CD8-positive, alpha-beta memory T cell (primary cell): ENCODE measurements around the gene ZYX. TPM values are rescaled to one million over a fixed set of nuclear protein-coding genes. Genes with fewer than 3 reads are reported as not detected.

Source experiments
- CTCF ChIA-PET: fragments of 350-600 bp; sonication (Branson Sonifier 250); formaldehyde crosslinking; loops from one replicate; lab custom pipeline; 2021; ENCODE audit warnings: antibody characterized with exemption; lab: Charles Lee
- POLR2A ChIA-PET: fragments of 350-600 bp; sonication (Branson Sonifier 250); formaldehyde crosslinking; loops from one replicate; lab custom pipeline; 2021; ENCODE audit warnings: antibody characterized with exemption; lab: Charles Lee
- DNase-seq, 5 donors: peaks; one replicate each; pipeline versions ENCODE4 v3.0.0 to v3.0.0-alpha.2; 2020 to 2022; ENCODE audit warnings: mixed read lengths in 1 of 5
- H3K27ac ChIP-seq: one replicate; pipeline ENCODE4 v1.7.0; 2013; ENCODE audit warnings: low read depth, mild to moderate bottlenecking, low read length, moderate library complexity
- H3K27me3 ChIP-seq: 2 replicates; pipeline ENCODE4 v1.7.0; 2013; ENCODE audit warnings: low read length, mild to moderate bottlenecking; ENCODE audit not compliant: insufficient read depth, poor library complexity, severe bottlenecking
- H3K36me3 ChIP-seq: 2 replicates; pipeline ENCODE4 v1.7.0; 2013; ENCODE audit warnings: mild to moderate bottlenecking, low read length, moderate library complexity; ENCODE audit not compliant: insufficient read depth
- H3K4me1 ChIP-seq: 2 replicates; pipeline ENCODE4 v1.7.0; 2013; ENCODE audit warnings: mild to moderate bottlenecking, low read length, moderate library complexity; ENCODE audit not compliant: insufficient read depth
- H3K4me3 ChIP-seq: 2 replicates; pipeline ENCODE4 v1.7.0; 2013; ENCODE audit warnings: mild to moderate bottlenecking, low read length
- H3K9me3 ChIP-seq: 2 replicates; pipeline ENCODE4 v1.7.0; 2013; ENCODE audit warnings: mild to moderate bottlenecking, low read length
- H3K27ac Mint-ChIP-seq, 8 donors: one replicate each; pipeline ENCODE4 v1.8.0; 2020 to 2021; ENCODE audit warnings: mixed read lengths in 8 of 8, mild to moderate bottlenecking in 6 of 8, inconsistent platforms in 3 of 8, moderate library complexity in 3 of 8
- H3K27me3 Mint-ChIP-seq, 2 donors: one replicate each; pipeline ENCODE4 v1.8.0; 2020 to 2021; ENCODE audit warnings: mixed read lengths in 2 of 2, mild to moderate bottlenecking in 1 of 2, moderate library complexity in 1 of 2
- H3K36me3 Mint-ChIP-seq, 3 donors: one replicate each; pipeline ENCODE4 v1.8.0; 2020 to 2021; ENCODE audit warnings: mixed read lengths in 3 of 3, inconsistent platforms in 1 of 3, mild to moderate bottlenecking in 1 of 3
- H3K4me1 Mint-ChIP-seq, 3 donors: one replicate each; pipeline ENCODE4 v1.8.0; 2020 to 2021; ENCODE audit warnings: mixed read lengths in 3 of 3, inconsistent platforms in 1 of 3, mild to moderate bottlenecking in 1 of 3
- H3K4me3 Mint-ChIP-seq, 7 donors: one replicate each; pipeline ENCODE4 v1.8.0; 2020 to 2021; ENCODE audit warnings: mixed read lengths in 7 of 7, mild to moderate bottlenecking in 6 of 7, moderate library complexity in 4 of 7, inconsistent platforms in 2 of 7
- H3K9me3 Mint-ChIP-seq, 5 donors: one replicate each; pipeline ENCODE4 v1.8.0; 2020 to 2022; ENCODE audit warnings: mixed read lengths in 5 of 5, mild to moderate bottlenecking in 3 of 5, moderate library complexity in 2 of 5, inconsistent platforms in 1 of 5
- polyA plus RNA-seq: library from polyadenylated mRNA; unstranded; fragments of 300-500 nt; fragmentation: Illumina TruSeq; gene quantifications from one replicate; pipeline ENCODE4 v1.2.3, GENCODE V29; 2021
- total RNA-seq, 2 experiments: library from RNA; stranded (reverse); gene quantifications; one replicate each; pipeline ENCODE4 v1.2.3, GENCODE V29; 2021

Gene ZYX
- total RNA-seq (100 to 1,000 TPM; 101 to 104 TPM), polyA plus RNA-seq (143 TPM)

DNA sequence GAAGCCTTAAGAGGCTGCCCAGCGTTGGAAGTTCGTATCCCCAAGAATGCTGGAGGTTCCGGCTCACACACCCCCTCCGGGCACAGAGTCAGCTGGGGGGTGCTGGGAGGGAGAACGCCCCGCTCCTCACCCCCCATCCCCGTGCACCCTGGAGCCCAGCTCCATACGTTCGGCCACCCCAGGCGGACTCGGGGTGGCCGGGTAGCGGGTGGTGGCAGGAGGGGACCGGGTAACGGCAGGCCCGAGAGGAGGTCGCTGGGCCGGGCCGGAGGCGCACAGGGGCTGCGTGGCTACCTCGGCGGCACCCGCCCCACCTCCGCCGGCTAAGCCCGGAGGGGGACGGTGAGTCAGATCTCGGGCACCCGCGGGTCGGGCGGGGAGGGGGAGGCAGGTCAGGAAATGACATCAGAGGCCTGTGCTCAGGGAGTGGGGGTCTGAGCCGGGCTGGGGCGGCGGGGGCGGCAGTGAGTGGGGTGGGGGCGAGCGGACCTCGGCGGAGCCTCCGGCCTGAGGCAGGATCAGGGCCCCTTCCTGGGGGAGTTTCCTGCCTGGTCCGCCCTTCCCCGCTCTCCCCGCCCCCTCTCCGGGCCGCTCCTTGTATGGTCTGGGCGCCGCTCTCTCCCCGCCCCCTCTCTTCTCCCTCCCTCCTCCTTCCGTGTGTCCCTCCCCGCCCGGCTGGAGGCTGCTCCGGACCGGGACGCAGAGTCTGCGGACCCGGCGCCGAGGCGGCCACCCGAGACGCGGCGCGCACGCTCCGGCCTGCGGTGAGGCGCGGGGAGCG lies at the start of gene ZYX:
Gene ZYX, plus strand, starts transcription at position 700 of the 781 bp plus-strand sequence. CDS start 227 bp downstream, outside the sequence.
- H3K9me3 ChIP-seq = no peaks in the 10 kb centered on the region
- H3K27ac ChIP-seq = peak within 1 kb of the TSS; percentile 96
- H3K27ac Mint-ChIP-seq = peak within 1 kb of the TSS; percentile 83 to 99 (median 95)
- ChIA-PET POLR2A (interaction anchor here (0.5 to 7.1 kb wide), 12 partner anchors 9 to 582 kb away, joined by 3 to 48 read pairs (median 5); partner anchors contain the start of gene EPHA1), CTCF (interaction anchor here (0.7 to 4.1 kb wide), 33 partner anchors 8 to 572 kb away, joined by 3 to 45 read pairs (median 5); partner anchors contain the start of genes CASP2, EPHA1 and GSTK1)
- H3K4me3 ChIP-seq = peak within 1 kb of the TSS; percentile 85
- DNase-seq = peak; percentile 81 to 93 (median 81)
- no peaks in the 10 kb centered on the region for H3K27me3 ChIP-seq
- H3K9me3 Mint-ChIP-seq = no peaks in the 10 kb centered on the region
- H3K36me3 Mint-ChIP-seq = peaks cover 0 to 18% (median 0%) of the 10 kb centered on the region in 3 donors
- peaks cover 0 to 2% of the 10 kb centered on the region in 2 donors for H3K27me3 Mint-ChIP-seq
- peak within 1 kb of the TSS; percentile 89 to 97 (median 93) for H3K4me3 Mint-ChIP-seq
- peaks cover 7% of the 10 kb centered on the region for H3K36me3 ChIP-seq
- H3K4me1 ChIP-seq = peaks cover 70% of the 10 kb centered on the region
- H3K4me1 Mint-ChIP-seq = peaks cover 38 to 39% (median 39%) of the 10 kb centered on the region in 3 donors

GRCh38 chr7:143334244-143334643 lies 46.9 kb upstream of the ZYX start:
- Histone ChIP-seq H3K9me3 (no peaks in the 10 kb centered on the region), H3K4me1 (no peaks in the 10 kb centered on the region), H3K27me3 (peaks cover 8% of the 10 kb centered on the region), H3K36me3 (no peaks in the 10 kb centered on the region), H3K27ac (no peak overlapping the region), H3K4me3 (no peak overlapping the region)
- Mint-ChIP-seq H3K27ac (no peak overlapping the region), H3K4me3 (no peak overlapping the region), H3K27me3 (peaks cover 11 to 36% of the 10 kb centered on the region in 2 donors), H3K9me3 (no peaks in the 10 kb centered on the region), H3K36me3 (no peaks in the 10 kb centered on the region), H3K4me1 (peaks cover 0 to 2% (median 0%) of the 10 kb centered on the region in 3 donors)
- ChIA-PET POLR2A (no interaction called here), CTCF (interaction anchor here (1.4 to 2.5 kb wide), 2 partner anchors 11 to 17 kb away, joined by 5 to 13 read pairs; no protein-coding TSS in a partner anchor)
- DNase-seq = no peak

GRCh38 chr7:143337216-143337615 lies 43.9 kb upstream of the ZYX start:
- no peak overlapping the region for H3K4me3 Mint-ChIP-seq
- ChIA-PET POLR2A (no interaction called here), CTCF (interaction anchor here (0.7 to 3.0 kb wide), 7 partner anchors 8 to 779 kb away, joined by 3 to 11 read pairs (median 4); no protein-coding TSS in a partner anchor)
- H3K27me3 Mint-ChIP-seq = peaks cover 18 to 46% of the 10 kb centered on the region in 2 donors
- H3K27me3 ChIP-seq = peaks cover 13% of the 10 kb centered on the region
- H3K27ac ChIP-seq = no peak overlapping the region
- H3K4me1 Mint-ChIP-seq = peaks cover 0 to 2% (median 0%) of the 10 kb centered on the region in 3 donors
- no peak overlapping the region for H3K27ac Mint-ChIP-seq
- no peak for DNase-seq
- H3K36me3 Mint-ChIP-seq = no peaks in the 10 kb centered on the region
- no peak overlapping the region for H3K4me3 ChIP-seq
- no peaks in the 10 kb centered on the region for H3K4me1 ChIP-seq
- no peaks in the 10 kb centered on the region for H3K36me3 ChIP-seq
- H3K9me3 Mint-ChIP-seq = no peaks in the 10 kb centered on the region
- no peaks in the 10 kb centered on the region for H3K9me3 ChIP-seq

DNA sequence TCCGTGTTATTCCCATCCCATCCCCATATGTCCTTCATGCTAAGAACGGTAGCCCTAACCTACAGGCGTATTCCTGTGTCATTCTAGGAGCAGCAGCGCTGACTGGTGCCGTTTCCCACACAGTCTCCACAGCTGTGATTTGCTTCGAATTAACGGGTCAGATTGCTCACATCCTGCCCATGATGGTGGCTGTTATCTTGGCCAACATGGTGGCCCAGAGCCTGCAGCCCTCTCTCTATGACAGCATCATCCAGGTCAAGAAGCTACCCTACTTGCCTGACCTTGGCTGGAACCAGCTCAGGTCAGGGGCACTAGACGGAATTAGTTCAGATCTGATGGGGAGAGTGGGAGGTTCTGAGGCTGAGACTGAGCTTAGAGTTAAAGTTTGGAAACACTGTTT lies 39.3 kb upstream of the ZYX start:
- H3K4me3 Mint-ChIP-seq = no peak overlapping the region
- H3K27me3 Mint-ChIP-seq = peaks cover 24 to 27% of the 10 kb centered on the region in 2 donors
- CTCF ChIA-PET = interaction anchor here (1.0 to 1.4 kb wide), 2 partner anchors 76 to 101 kb away, joined by 3 to 4 read pairs; no protein-coding TSS in a partner anchor
- H3K36me3 Mint-ChIP-seq = no peaks in the 10 kb centered on the region
- H3K4me1 Mint-ChIP-seq = peaks cover 9 to 10% (median 9%) of the 10 kb centered on the region in 3 donors
- H3K9me3 Mint-ChIP-seq = no peaks in the 10 kb centered on the region
- POLR2A ChIA-PET = interaction anchor here (0.6 kb wide), 1 partner anchor 82 kb away, joined by 5 read pairs; no protein-coding TSS in a partner anchor
- Histone ChIP-seq H3K4me3 (no peak overlapping the region), H3K27ac (no peak overlapping the region), H3K4me1 (peaks cover 8% of the 10 kb centered on the region), H3K27me3 (peaks cover 9% of the 10 kb centered on the region), H3K36me3 (no peaks in the 10 kb centered on the region), H3K9me3 (no peaks in the 10 kb centered on the region)
- DNase-seq = no peak
- H3K27ac Mint-ChIP-seq = no peak overlapping the region

- Mint-ChIP-seq H3K9me3 (no peaks in the 10 kb centered on the region), H3K27me3 (peaks cover 18 to 22% of the 10 kb centered on the region in 2 donors), H3K4me1 (peaks cover 7 to 10% (median 9%) of the 10 kb centered on the region in 3 donors), H3K27ac (no peak overlapping the region), H3K36me3 (no peaks in the 10 kb centered on the region), H3K4me3 (no peak overlapping the region)
- Histone ChIP-seq H3K9me3 (no peaks in the 10 kb centered on the region), H3K4me1 (peaks cover 8% of the 10 kb centered on the region), H3K27me3 (peaks cover 9% of the 10 kb centered on the region), H3K4me3 (no peak overlapping the region), H3K27ac (no peak overlapping the region), H3K36me3 (no peaks in the 10 kb centered on the region)
- DNase-seq = no peak
- ChIA-PET POLR2A (no interaction called here), CTCF (interaction anchor here (1.0 to 1.5 kb wide), 4 partner anchors 22 to 37 kb away, joined by 3 read pairs; no protein-coding TSS in a partner anchor)
These were observed 37.5 kb upstream of the ZYX start for GRCh38 chr7:143343596-143343995.

DNA sequence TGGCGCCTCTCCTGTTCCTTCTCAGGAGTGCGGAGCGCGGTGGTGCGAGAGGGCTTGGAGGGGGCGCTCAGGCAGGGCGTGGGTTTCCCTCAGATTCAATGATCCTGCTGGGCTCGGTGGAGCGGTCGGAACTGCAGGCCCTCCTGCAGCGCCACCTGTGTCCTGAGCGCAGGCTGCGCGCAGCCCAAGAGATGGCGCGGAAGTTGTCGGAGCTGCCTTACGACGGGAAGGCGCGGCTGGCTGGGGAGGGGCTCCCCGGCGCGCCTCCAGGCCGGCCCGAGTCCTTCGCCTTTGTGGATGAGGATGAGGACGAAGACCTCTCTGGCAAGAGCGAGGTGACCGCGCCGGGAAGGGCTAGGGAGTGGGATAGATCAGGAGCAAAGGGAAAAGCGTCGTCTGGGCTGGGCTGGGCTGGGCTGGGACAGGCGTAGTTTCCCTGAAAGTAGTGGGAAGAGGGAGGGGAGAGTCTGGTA lies 35.7 kb upstream of the ZYX start:
- Histone ChIP-seq H3K36me3 (no peaks in the 10 kb centered on the region), H3K27ac (no peak overlapping the region), H3K9me3 (no peaks in the 10 kb centered on the region), H3K4me1 (peaks cover 8% of the 10 kb centered on the region), H3K27me3 (no peaks in the 10 kb centered on the region), H3K4me3 (peak overlapping the region; percentile 23)
- Mint-ChIP-seq H3K4me3 (peak overlapping the region in 6 of 7 donors; percentile 58 to 79 (median 78)), H3K4me1 (peaks cover 7 to 10% (median 9%) of the 10 kb centered on the region in 3 donors), H3K27ac (peak overlapping the region in 2 of 8 donors; percentile 42 to 92), H3K9me3 (no peaks in the 10 kb centered on the region), H3K27me3 (peaks cover 7 to 16% of the 10 kb centered on the region in 2 donors), H3K36me3 (no peaks in the 10 kb centered on the region)
- POLR2A ChIA-PET = no interaction called here
- CTCF ChIA-PET = interaction anchor here (0.5 to 2.6 kb wide), 28 partner anchors 8 to 127 kb away, joined by 3 to 18 read pairs (median 5); partner anchors contain the start of gene CASP2
- peak; percentile 38 to 75 (median 51) for DNase-seq

DNA sequence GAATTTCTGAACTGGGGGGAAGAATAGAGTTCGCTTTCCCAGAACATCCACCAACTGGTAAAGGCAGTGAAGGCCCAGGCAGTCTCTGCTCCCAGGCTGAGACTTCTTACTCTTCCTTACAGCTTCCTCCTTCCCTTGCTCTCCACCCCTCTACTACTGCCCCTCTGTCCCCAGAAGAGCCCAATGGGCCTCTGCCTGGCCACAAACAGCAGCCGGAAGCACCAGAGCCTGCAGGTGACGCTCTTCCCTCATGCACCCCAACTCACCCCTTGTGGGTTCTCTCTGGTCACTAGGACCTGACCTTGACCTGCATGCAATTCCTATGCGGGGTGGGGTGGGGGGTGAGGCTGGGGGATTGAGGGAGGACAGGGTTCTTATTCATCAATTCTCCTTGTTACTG lies 35.1 kb upstream of the ZYX start:
- Histone ChIP-seq H3K9me3 (no peaks in the 10 kb centered on the region), H3K36me3 (no peaks in the 10 kb centered on the region), H3K27ac (no peak overlapping the region), H3K27me3 (no peaks in the 10 kb centered on the region), H3K4me1 (peaks cover 8% of the 10 kb centered on the region), H3K4me3 (no peak overlapping the region)
- ChIA-PET POLR2A (no interaction called here), CTCF (interaction anchor here (0.5 to 2.6 kb wide), 27 partner anchors 9 to 128 kb away, joined by 3 to 18 read pairs (median 5); partner anchors contain the start of gene CASP2)
- DNase-seq = no peak
- Mint-ChIP-seq H3K4me3 (peak overlapping the region in 2 of 7 donors; percentile 58 to 79), H3K27me3 (peaks cover 7 to 14% of the 10 kb centered on the region in 2 donors), H3K27ac (no peak overlapping the region), H3K4me1 (peaks cover 7 to 10% (median 9%) of the 10 kb centered on the region in 3 donors), H3K36me3 (no peaks in the 10 kb centered on the region), H3K9me3 (no peaks in the 10 kb centered on the region)
